B cell (primary cell): Measurements from ENCODE around the gene PPP2R5A.

ENCODE experiments used
- EZH2 ChIP-seq: IDR thresholded peaks from 2 replicates; pipeline ENCODE4 v1.6.1; 2012; ENCODE audit warnings: borderline replicate concordance, low read depth, mild to moderate bottlenecking, moderate library complexity, low read length; ENCODE audit not compliant: insufficient read depth, poor library complexity, severe bottlenecking
- TF ChIP-seq, protein P1 (sequence below): fragments of 200-600 bp; IDR thresholded peaks from one replicate; pipeline ENCODE4 v1.8.0; 2022; ENCODE audit warnings: antibody characterized with exemption, mild to moderate bottlenecking

- TF ChIP-seq, protein P1, sequence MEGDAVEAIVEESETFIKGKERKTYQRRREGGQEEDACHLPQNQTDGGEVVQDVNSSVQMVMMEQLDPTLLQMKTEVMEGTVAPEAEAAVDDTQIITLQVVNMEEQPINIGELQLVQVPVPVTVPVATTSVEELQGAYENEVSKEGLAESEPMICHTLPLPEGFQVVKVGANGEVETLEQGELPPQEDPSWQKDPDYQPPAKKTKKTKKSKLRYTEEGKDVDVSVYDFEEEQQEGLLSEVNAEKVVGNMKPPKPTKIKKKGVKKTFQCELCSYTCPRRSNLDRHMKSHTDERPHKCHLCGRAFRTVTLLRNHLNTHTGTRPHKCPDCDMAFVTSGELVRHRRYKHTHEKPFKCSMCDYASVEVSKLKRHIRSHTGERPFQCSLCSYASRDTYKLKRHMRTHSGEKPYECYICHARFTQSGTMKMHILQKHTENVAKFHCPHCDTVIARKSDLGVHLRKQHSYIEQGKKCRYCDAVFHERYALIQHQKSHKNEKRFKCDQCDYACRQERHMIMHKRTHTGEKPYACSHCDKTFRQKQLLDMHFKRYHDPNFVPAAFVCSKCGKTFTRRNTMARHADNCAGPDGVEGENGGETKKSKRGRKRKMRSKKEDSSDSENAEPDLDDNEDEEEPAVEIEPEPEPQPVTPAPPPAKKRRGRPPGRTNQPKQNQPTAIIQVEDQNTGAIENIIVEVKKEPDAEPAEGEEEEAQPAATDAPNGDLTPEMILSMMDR: no peak
- TF ChIP-seq EZH2: no peak
Measured at GRCh38 chr1:212344905-212345304, 59.7 kb downstream of the PPP2R5A start.
